HepG2 (cell line): Measurements from ENCODE around the gene COL9A3. TPM values are rescaled to one million over a fixed set of nuclear protein-coding genes. Genes with fewer than 3 reads are reported as not detected.

Source experiments
- EP300 ChIP-seq, 3 experiments: sonication (generic) in 1 of 3; formaldehyde crosslinking in 1 of 3; IDR thresholded peaks; 2 replicates each; pipeline versions ENCODE4 v1.5.1 to v1.6.1; 2011 to 2020; ENCODE audit warnings: low read depth in 2 of 3, low read length in 2 of 3, borderline replicate concordance in 1 of 3, improper control_type of control experiment in 1 of 3, mild to moderate bottlenecking in 1 of 3, missing genetic modification reagents in 1 of 3, moderate library complexity in 1 of 3
- JDP2 ChIP-seq: sonication (generic); formaldehyde crosslinking; IDR thresholded peaks from 2 replicates; pipeline ENCODE4 v1.8.1; 2022; ENCODE audit warnings: missing genetic modification reagents, borderline replicate concordance
- KDM4B ChIP-seq: sonication (generic); formaldehyde crosslinking; IDR thresholded peaks from 2 replicates; pipeline ENCODE4 v1.4.0; 2020; ENCODE audit warnings: missing genetic modification reagents
- TBX2 ChIP-seq: sonication (generic); formaldehyde crosslinking; IDR thresholded peaks from 2 replicates; pipeline ENCODE4 v1.5.0; 2020; ENCODE audit warnings: missing genetic modification reagents, mild to moderate bottlenecking, borderline replicate concordance
- ZBTB39 ChIP-seq: sonication (generic); formaldehyde crosslinking; IDR thresholded peaks from 2 replicates; pipeline ENCODE4 v1.5.0; 2020; ENCODE audit warnings: missing genetic modification reagents
- ZFAT ChIP-seq: sonication (generic); formaldehyde crosslinking; conservative IDR thresholded peaks from 2 replicates; pipeline ENCODE4 v1.8.1; 2023; ENCODE audit warnings: missing genetic modification reagents, inconsistent platforms
- ZNF44 ChIP-seq: sonication (generic); formaldehyde crosslinking; IDR thresholded peaks from 2 replicates; pipeline ENCODE4 v1.5.1; 2020; ENCODE audit warnings: mild to moderate bottlenecking, missing genetic modification reagents
- ZNF577 ChIP-seq: sonication (generic); formaldehyde crosslinking; IDR thresholded peaks from 2 replicates; pipeline ENCODE4 v1.4.0; 2020; ENCODE audit warnings: mild to moderate bottlenecking, low read depth, missing genetic modification reagents, borderline replicate concordance
- ZNF619 ChIP-seq: sonication (generic); formaldehyde crosslinking; IDR thresholded peaks from 2 replicates; pipeline ENCODE4 v1.4.0; 2020; ENCODE audit warnings: mild to moderate bottlenecking, missing genetic modification reagents
- ZNF724P ChIP-seq: sonication (generic); formaldehyde crosslinking; IDR thresholded peaks from 2 replicates; pipeline ENCODE4 v1.8.0; 2022; ENCODE audit warnings: missing genetic modification reagents, borderline replicate concordance
- ZNF800 ChIP-seq: sonication (generic); formaldehyde crosslinking; IDR thresholded peaks from 2 replicates; pipeline ENCODE4 v1.4.0; 2020; ENCODE audit warnings: missing genetic modification reagents
- polyA plus RNA-seq, 8 experiments: library from polyadenylated mRNA; depleted of rRNA in 3 of 8; stranded (reverse) in 7 of 8; unstranded in 1 of 8; fragments of >200 nt; fragmentation: Illumina TruSeq in 4 of 8; extraction: Trizol in 4 of 8; gene quantifications; 2 replicates each; pipeline versions ENCODE4 v1.2.1 to v1.2.3, GENCODE V29; 2011 to 2016; ENCODE audit warnings: low read depth in 4 of 8, missing spikeins in 1 of 8, mixed read lengths in 1 of 8; ENCODE audit not compliant: insufficient read depth in 1 of 8
- total RNA-seq, 5 experiments: library from RNA; depleted of rRNA; stranded (reverse); fragments of >200 nt; fragmentation: Illumina TruSeq; extraction: Trizol; gene quantifications; 2 replicates each; pipeline ENCODE4 v1.2.3, GENCODE V29; 2016; ENCODE audit warnings: low read depth in 1 of 5
- TF ChIP-seq, protein P1 (sequence below): IDR thresholded peaks from 2 replicates; pipeline ENCODE4 v1.6.1; 2016; ENCODE audit warnings: low read depth, missing genetic modification reagents, missing compliant biosample characterization
- TF ChIP-seq, protein P2 (sequence below): sonication (generic); formaldehyde crosslinking; IDR thresholded peaks from 2 replicates; pipeline ENCODE4 v1.4.0; 2020; ENCODE audit warnings: missing genetic modification reagents
- TF ChIP-seq, protein P3 (sequence below): sonication (generic); formaldehyde crosslinking; IDR thresholded peaks from 2 replicates; pipeline ENCODE4 v1.4.0; 2020; ENCODE audit warnings: mild to moderate bottlenecking, low read depth, missing genetic modification reagents

Gene COL9A3
- total and polyA plus RNA-seq, 2 of the 13 experiments (the other 11 are each of a cell fraction or from before 2014, with no cell fraction given) = 155 to 204 TPM

- TF ChIP-seq ZBTB39 (CRISPR knock-in tag) = no peak
- TF ChIP-seq JDP2 (CRISPR knock-in tag) = no peak
- TF ChIP-seq ZNF724P (CRISPR knock-in tag) = peak; percentile 75; the same call in 1 of the 2 replicates
- TF ChIP-seq, protein P1, sequence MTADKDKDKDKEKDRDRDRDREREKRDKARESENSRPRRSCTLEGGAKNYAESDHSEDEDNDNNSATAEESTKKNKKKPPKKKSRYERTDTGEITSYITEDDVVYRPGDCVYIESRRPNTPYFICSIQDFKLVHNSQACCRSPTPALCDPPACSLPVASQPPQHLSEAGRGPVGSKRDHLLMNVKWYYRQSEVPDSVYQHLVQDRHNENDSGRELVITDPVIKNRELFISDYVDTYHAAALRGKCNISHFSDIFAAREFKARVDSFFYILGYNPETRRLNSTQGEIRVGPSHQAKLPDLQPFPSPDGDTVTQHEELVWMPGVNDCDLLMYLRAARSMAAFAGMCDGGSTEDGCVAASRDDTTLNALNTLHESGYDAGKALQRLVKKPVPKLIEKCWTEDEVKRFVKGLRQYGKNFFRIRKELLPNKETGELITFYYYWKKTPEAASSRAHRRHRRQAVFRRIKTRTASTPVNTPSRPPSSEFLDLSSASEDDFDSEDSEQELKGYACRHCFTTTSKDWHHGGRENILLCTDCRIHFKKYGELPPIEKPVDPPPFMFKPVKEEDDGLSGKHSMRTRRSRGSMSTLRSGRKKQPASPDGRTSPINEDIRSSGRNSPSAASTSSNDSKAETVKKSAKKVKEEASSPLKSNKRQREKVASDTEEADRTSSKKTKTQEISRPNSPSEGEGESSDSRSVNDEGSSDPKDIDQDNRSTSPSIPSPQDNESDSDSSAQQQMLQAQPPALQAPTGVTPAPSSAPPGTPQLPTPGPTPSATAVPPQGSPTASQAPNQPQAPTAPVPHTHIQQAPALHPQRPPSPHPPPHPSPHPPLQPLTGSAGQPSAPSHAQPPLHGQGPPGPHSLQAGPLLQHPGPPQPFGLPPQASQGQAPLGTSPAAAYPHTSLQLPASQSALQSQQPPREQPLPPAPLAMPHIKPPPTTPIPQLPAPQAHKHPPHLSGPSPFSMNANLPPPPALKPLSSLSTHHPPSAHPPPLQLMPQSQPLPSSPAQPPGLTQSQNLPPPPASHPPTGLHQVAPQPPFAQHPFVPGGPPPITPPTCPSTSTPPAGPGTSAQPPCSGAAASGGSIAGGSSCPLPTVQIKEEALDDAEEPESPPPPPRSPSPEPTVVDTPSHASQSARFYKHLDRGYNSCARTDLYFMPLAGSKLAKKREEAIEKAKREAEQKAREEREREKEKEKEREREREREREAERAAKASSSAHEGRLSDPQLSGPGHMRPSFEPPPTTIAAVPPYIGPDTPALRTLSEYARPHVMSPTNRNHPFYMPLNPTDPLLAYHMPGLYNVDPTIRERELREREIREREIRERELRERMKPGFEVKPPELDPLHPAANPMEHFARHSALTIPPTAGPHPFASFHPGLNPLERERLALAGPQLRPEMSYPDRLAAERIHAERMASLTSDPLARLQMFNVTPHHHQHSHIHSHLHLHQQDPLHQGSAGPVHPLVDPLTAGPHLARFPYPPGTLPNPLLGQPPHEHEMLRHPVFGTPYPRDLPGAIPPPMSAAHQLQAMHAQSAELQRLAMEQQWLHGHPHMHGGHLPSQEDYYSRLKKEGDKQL (CRISPR knock-in tag) = 0 out of 2 replicates have a peak, but pooled peaks have one; percentile 34
- TF ChIP-seq ZFAT (CRISPR knock-in tag) = no peak
- peak; percentile 87; the same call in 1 of the 2 replicates for TF ChIP-seq KDM4B (CRISPR knock-in tag)
- TF ChIP-seq, protein P2, sequence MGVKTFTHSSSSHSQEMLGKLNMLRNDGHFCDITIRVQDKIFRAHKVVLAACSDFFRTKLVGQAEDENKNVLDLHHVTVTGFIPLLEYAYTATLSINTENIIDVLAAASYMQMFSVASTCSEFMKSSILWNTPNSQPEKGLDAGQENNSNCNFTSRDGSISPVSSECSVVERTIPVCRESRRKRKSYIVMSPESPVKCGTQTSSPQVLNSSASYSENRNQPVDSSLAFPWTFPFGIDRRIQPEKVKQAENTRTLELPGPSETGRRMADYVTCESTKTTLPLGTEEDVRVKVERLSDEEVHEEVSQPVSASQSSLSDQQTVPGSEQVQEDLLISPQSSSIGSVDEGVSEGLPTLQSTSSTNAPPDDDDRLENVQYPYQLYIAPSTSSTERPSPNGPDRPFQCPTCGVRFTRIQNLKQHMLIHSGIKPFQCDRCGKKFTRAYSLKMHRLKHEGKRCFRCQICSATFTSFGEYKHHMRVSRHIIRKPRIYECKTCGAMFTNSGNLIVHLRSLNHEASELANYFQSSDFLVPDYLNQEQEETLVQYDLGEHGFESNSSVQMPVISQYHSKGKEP (CRISPR knock-in tag) = no peak
- TF ChIP-seq ZNF800 = peak; percentile 93; the same call in 1 of the 2 replicates
- peak; percentile 77; the same call in 1 of the 2 replicates for TF ChIP-seq TBX2 (CRISPR knock-in tag)
- TF ChIP-seq, protein P3, sequence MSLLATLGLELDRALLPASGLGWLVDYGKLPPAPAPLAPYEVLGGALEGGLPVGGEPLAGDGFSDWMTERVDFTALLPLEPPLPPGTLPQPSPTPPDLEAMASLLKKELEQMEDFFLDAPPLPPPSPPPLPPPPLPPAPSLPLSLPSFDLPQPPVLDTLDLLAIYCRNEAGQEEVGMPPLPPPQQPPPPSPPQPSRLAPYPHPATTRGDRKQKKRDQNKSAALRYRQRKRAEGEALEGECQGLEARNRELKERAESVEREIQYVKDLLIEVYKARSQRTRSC = no peak
- TF ChIP-seq ZNF619 = 0 out of 2 replicates have a peak, but pooled peaks have one; percentile 23
- TF ChIP-seq ZNF577 (CRISPR knock-in tag) = no peak
- no peak for TF ChIP-seq ZNF44 (CRISPR knock-in tag)
- peak; percentile 18 to 69; a peak in 3 of 4 replicates for TF ChIP-seq EP300 (IDR thresholded peaks at IDR 0.05; ENCODE audit: low read depth in 2 of 2, low read length in 2 of 2)
- TF ChIP-seq EP300 (CRISPR knock-in tag; IDR thresholded peaks at IDR 0.05; ENCODE audit: borderline replicate concordance) = peak; percentile 67
These were observed 6.2 kb downstream of the COL9A3 start (continued) for GRCh38 chr20:62822788-62823651.
